ENCODE data around the gene RANBP9.

DNA sequence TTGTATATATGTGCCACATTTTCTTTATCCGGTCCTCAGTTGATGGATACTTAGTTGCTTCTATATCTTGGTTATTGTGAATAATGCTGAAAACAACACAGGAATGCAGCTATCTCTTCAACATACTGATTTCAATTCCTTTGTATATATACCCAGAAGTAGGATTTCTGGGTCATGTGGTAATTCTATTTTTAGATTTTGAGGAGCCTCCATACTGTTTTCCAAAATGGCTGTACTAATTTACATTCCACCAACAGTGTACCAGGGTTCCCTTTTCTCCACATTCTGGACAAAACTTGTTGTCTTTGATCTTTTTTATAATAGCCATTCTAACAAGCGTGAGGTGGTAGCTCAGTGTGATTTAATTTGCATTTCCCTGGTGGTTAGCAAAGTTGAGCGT is 135.6 kb downstream of the RANBP9 start:
- TF ChIP-seq POLR2A (IDR thresholded peaks at IDR 0.05; ENCODE audit: low read depth) (no peak), EP300 (IDR thresholded peaks at IDR 0.05) (no peak), POLR2AphosphoS5 (IDR thresholded peaks at IDR 0.05) (no peak)
- TF ChIP-seq, protein P1, sequence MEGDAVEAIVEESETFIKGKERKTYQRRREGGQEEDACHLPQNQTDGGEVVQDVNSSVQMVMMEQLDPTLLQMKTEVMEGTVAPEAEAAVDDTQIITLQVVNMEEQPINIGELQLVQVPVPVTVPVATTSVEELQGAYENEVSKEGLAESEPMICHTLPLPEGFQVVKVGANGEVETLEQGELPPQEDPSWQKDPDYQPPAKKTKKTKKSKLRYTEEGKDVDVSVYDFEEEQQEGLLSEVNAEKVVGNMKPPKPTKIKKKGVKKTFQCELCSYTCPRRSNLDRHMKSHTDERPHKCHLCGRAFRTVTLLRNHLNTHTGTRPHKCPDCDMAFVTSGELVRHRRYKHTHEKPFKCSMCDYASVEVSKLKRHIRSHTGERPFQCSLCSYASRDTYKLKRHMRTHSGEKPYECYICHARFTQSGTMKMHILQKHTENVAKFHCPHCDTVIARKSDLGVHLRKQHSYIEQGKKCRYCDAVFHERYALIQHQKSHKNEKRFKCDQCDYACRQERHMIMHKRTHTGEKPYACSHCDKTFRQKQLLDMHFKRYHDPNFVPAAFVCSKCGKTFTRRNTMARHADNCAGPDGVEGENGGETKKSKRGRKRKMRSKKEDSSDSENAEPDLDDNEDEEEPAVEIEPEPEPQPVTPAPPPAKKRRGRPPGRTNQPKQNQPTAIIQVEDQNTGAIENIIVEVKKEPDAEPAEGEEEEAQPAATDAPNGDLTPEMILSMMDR (IDR thresholded peaks at IDR 0.05) = no peak

All from esophagus muscularis mucosa (tissue), 4 donors.